GM21737 (cell line): ENCODE results near the gene KNDC1.
"Not testable (repeated sequence)": the region's sequence is repeated elsewhere in the genome, so short reads cannot be mapped to it uniquely, and the experiment has no call there.

Source experiments
- ATAC-seq: cut with Tn5 transposase; IDR thresholded peaks from one replicate; pipeline ENCODE4 v1.9.1; 2021; ENCODE audit warnings: mild to moderate bottlenecking, moderate library complexity; ENCODE audit not compliant: unreplicated experiment

The KNDC1 gene

GRCh38 chr10:133124357-133125211 lies 35.4 kb upstream of the KNDC1 start:
- no peak for ATAC-seq

DNA sequence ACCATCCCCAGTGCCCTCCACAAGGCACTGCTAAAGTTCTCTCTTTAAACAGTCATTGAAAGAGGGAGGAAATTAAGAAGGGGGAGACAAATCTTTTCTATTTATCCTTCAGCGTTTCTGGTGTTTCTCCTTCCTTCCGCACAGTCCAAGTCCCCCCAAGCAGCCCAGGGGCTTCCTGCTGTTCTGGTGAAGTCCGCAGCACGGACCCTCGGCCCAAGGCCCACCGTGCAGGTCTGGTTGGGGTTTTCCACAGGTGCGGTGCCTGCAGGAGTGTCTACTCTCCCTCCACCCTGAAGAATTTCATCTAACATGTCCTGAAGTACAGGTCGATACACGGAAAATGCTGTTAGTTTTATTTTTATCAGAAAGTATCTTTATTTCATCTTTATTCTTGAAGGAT lies 34.1 kb upstream of the KNDC1 start:
- no peak for ATAC-seq

DNA sequence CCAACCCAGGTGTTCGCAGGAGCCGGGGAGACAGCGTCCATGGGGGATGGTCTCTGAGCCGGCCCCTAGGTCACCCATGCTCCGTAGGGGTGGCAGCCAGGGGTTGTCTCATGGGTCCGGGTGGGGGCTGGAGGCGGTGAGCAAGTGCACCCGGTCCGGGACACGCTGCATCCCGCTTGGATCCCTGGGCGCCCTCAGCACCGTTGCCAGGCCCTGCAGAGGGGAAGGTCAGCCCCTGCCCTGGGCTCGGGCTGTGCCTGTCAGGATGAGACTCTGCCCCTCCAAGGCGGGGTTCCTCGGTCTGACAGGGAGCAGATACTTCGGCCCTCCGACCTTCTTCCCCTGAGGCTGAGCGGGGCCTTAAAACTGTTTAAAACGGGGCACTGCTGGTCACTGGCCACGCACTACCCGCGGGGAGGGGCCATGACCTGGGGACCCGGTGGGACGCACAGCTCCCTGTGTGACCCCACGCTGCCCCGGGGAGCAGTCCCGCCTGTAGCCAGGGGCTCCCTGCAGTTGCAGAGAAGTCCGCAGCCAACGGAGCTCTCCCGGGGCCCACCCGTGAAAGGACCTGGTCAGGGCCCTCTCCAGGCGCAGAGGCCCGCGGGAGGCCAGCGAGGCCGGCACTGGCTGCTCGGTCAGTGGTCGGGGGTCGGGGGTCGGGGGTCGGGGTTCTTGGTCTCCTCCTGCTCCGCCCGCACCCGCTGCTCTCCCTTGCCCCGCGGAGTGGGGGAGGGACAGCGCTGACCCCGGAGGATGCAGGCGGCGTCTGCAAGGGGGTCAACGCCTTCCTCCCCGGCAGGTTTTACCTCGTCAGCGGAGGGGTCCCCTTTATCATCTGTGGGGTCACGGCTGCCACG lies 33.4 kb upstream of the KNDC1 start:
- ATAC-seq: no peak

DNA sequence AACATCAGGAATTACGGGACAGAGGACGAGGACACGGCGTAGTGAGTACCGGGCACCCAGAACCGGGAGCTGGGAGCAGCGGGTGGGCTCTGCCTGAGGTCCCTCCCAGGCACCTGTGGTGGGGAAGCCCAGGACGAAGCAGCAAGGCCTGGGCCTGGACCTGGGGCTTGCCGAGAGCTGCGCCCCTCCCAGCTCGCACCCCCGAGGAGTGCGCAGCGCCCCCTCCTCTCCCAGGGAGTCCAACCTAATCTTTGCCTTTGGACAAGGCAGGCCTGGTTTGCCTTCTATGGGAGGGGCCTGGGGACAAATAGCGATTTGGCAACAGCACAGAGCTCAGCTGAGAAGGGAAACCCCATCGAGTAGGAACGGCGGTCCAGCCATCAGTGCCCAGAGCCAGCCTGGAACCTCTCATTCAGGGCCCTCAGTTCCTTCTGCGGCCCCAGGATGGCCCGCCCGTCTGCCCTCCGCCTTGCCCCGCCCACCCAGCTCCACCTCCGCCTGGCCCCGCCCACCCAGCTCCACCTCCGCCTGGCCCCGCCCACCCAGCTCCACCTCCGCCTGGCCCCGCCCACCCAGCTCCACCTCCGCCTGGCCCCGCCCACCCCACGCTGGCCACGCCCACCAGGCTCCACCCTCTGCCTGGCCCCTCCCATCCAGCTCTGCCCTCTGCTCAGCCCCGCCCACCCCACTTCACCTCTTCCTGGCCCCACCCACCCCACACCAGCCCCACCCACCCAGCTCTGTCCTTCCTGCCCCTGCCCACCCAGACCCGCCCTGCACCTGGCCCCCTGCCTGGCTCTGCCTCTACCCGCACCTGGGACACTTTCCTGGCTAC lies 32.5 kb upstream of the KNDC1 start:
- no peak for ATAC-seq

- ATAC-seq: no peak
These were observed 31.6 kb upstream of the KNDC1 start for GRCh38 chr10:133128126-133129070.

GRCh38 chr10:133129071-133129858 lies 30.8 kb upstream of the KNDC1 start:
- no peak for ATAC-seq

- ATAC-seq: no peak
These were observed 30.0 kb upstream of the KNDC1 start for GRCh38 chr10:133129859-133130495.

GRCh38 chr10:133130602-133131001 lies 29.4 kb upstream of the KNDC1 start:
- no peak for ATAC-seq

DNA sequence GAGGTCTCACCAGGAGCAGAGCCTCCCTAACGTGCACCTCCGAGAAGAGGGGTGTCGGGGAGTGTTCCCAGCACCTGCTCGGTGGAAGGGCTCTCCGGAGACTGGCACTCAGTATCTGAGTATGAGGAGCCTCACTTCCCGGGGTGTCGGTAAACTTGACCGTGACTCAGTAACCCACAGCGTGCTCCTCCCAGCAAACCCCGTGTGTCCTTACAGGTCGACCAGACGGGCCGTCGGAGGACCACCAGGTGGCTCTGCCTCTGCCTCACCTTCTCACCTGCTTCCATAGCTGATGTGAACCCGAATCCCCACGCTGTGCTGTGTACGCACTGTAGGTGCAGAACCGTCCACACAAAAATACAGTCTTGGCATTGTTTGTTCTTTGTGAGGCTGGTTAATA lies 29.0 kb upstream of the KNDC1 start:
- no peak for ATAC-seq

GRCh38 chr10:133131734-133132472 lies 28.1 kb upstream of the KNDC1 start:
- ATAC-seq: no peak

DNA sequence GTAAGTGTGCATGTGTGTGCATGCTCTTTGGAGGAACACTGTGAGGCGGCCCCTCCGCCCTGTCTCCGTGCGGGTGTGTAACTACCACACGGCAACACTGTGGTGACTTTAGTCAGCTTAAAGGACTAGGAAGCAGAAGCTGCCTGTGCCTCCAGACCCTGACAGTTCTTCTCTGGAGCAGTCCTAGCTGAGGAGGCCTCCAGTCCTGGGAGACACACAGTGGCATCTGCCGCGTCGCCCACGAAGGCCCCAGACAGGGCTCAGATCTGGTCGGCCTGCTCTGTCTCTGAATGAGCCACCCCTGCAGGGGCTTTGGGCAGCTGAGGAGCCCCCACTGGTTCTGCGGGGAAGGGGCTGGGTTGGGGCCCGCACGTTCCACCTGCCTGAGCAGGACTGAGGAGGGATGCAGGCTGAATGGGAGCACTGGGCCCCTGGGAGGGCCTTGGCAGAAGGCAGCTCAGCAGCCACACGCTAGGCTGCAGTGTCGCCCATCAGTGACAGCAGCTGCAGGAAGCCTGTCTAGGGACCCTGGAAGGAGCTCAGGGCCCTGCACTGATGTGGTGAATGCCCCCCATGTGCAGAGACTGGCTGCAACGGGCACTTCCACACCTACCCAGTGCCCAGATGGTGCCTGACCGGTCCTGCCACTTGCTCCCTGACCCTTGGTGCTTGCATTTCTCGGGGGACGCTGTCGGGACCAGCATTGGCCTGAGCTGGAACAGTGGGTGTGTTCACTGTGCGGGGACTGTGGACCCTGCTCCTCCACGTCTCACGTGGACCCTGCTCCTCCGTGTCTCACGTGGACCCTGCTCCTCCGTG lies 27.3 kb upstream of the KNDC1 start:
- no peak for ATAC-seq

DNA sequence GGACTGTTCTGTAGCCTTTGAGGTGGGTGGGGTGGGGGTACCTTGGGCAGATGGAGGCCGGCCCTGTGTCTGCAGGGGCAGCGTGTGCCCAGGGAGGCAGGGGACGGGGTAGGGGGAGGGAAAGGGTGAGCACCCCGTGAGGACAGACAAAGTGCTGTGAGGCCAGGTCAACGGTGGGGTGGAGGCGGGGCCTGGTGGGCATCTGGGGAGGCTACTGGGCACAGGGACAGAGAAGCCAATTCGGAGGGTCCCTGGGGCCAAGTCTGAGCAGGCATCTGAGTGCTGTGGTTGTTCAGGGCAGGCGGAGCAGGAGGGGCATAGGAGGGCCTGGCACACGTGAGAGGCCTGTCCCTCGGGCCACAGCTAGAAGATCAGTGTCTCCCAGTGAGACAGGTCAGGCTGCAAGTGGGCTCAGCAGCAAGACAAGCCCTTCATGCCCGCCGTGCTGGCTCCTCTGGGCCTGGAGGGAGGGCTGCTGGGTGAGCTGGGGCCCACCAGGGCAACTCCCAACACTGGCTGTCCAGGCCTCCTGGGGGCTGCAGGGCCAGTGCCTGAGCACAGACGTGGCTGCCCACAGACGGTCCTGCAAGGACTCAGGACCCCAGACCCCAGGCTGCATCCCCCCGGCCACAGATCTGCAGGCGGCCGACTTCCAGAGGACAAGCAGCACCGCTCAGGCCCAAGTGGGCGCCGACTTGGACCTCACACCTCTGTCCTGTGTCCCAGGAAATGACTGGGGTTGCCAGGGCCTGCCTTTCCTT lies 26.4 kb upstream of the KNDC1 start:
- ATAC-seq: no peak

GRCh38 chr10:133134411-133135115 lies 25.5 kb upstream of the KNDC1 start:
- ATAC-seq: no peak

GRCh38 chr10:133135116-133135465 lies 24.9 kb upstream of the KNDC1 start:
- no peak for ATAC-seq

DNA sequence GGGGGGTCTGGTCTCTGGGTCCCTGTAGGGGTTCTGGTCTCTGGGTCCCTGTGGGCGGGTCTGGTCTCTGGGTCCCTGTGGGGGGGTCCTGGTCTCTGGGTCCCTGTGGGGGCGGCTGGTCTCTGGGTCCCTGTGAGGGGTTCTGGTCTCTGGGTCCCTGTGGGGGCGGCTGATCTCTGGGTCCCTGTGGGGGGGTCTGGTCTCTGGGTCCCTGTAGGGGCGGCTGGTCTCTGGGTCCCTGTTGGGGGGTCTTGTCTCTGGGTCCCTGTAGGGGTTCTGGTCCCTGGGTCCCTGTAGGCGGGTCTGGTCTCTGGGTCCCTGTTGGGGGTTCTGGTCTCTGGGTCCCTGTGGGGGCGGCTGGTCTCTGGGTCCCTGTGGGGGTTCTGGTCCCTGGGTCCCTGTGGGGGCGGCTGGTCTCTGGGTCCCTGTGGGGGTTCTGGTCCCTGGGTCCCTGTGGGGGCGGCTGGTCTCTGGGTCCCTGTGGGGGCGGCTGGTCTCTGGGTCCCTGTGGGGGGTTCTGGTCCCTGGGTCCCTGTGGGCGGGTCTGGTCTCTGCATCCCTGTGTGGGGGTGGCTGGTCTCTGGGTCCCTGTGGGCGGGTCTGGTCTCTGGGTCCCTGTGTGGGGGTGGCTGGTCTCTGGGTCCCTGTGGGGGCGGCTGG lies 22.4 kb upstream of the KNDC1 start:
- ATAC-seq: not testable (repeated sequence)
